GM19240 (cell line): ENCODE measurements around the gene MIER3.
"Not testable (repeated sequence)": the region's sequence is repeated elsewhere in the genome, so short reads cannot be mapped to it uniquely, and the experiment has no call there.

Source experiments
- DNase-seq: peaks from one replicate; pipeline ENCODE4 v3.0.0; 2011; ENCODE audit warnings: low spot score; ENCODE audit not compliant: insufficient read length

MIER3 gene

GRCh38 chr5:56951946-56952691 is at the start of gene MIER3:
Gene MIER3 (minus strand): TSS chr5:56952123. CDS start chr5:56952102, 21 bp downstream.
- peak; percentile 80 for DNase-seq

- DNase-seq, result no peak
Observed at GRCh38 chr5:56995596-56995995, 43.7 kb upstream of the MIER3 start.

- no peak for DNase-seq
Observed at GRCh38 chr5:56993241-56993640, 41.3 kb upstream of the MIER3 start.

GRCh38 chr5:56989676-56990075 is 37.8 kb upstream of the MIER3 start:
- no peak for DNase-seq

- DNase-seq, result no peak
Observed at GRCh38 chr5:56988490-56988889, 36.6 kb upstream of the MIER3 start.

GRCh38 chr5:56987171-56987570 is 35.2 kb upstream of the MIER3 start:
- no peak for DNase-seq

GRCh38 chr5:56986626-56986947 is 34.7 kb upstream of the MIER3 start:
- DNase-seq, result no peak

GRCh38 chr5:56985936-56986625 is 34.2 kb upstream of the MIER3 start:
- DNase-seq, result no peak

- no peak for DNase-seq
Observed at GRCh38 chr5:56984445-56984844, 32.5 kb upstream of the MIER3 start.

GRCh38 chr5:56983593-56984361 is 31.9 kb upstream of the MIER3 start:
- DNase-seq, result no peak

- no peak for DNase-seq
Observed at GRCh38 chr5:56981548-56982315, 29.8 kb upstream of the MIER3 start.

- no peak for DNase-seq
Observed at GRCh38 chr5:56979968-56980367, 28.0 kb upstream of the MIER3 start.

GRCh38 chr5:56979526-56979925 is 27.6 kb upstream of the MIER3 start:
- not testable (repeated sequence) for DNase-seq

- no peak for DNase-seq
Observed at GRCh38 chr5:56977822-56978221, 25.9 kb upstream of the MIER3 start.

GRCh38 chr5:56977021-56977420 is 25.1 kb upstream of the MIER3 start:
- no peak for DNase-seq

GRCh38 chr5:56974241-56974640 is 22.3 kb upstream of the MIER3 start:
- DNase-seq, result no peak

- DNase-seq, result no peak
Observed at GRCh38 chr5:56973473-56973872, 21.6 kb upstream of the MIER3 start.

GRCh38 chr5:56971275-56971674 is 19.4 kb upstream of the MIER3 start:
- DNase-seq, result no peak

GRCh38 chr5:56964173-56964572 is 12.2 kb upstream of the MIER3 start:
- DNase-seq, result no peak

- DNase-seq, result no peak
Observed at GRCh38 chr5:56963246-56963645, 11.3 kb upstream of the MIER3 start.

- DNase-seq, result no peak
Observed at GRCh38 chr5:56962286-56962685, 10.4 kb upstream of the MIER3 start.

GRCh38 chr5:56961746-56962145 is 9.8 kb upstream of the MIER3 start:
- DNase-seq, result no peak
